ENCODE data around the gene RAB31.

Gene RAB31

DNA sequence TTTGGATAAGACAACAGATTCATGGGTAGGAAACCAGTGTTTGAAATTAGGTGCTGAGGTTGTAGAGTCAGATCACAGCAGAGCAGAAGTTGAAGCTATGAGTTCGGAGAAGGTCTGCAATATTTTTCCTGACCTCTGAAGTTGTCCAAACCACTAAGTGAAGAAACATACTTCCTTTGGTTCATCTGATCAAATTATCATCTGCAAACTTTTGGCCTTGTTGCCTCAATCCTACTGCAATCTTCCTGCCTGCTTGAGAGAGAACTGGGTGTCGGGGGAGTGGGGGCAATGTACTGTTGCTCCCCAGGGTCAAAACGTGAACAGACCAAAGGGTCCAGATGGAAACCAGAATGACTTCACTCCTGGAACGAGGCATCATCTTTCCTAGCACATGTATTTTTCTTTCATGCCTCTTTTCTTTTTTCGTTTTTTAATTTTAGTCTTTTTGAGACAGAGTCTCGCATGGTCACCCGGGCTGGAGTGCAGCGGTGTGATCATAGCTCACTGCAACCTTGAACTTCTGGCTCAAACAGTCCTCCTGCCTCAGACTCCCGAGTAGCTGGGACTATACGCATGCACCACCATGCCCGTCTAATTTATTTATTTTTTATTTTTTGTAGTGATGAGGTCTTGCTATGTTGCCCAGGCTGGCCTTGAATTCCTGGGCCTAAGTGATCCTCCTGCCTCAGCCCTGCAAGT, 42.7 kb downstream of the RAB31 start:
- no peaks in the 10 kb centered on the region for H3K36me3 ChIP-seq (replicated peaks)
- no peak overlapping the region for H3K27ac ChIP-seq
- H3K27me3 ChIP-seq (replicated peaks), result no peaks in the 10 kb centered on the region
- DNase-seq, result no peak
- no peak overlapping the region for H3K4me3 ChIP-seq (ENCODE audit: low read depth, low read length)
- in situ Hi-C loops (cut with HindIII; ENCODE audit: low pct_ligation_motif_present, low sequenced_read_pairs), result no loop called here
- no peak for TF ChIP-seq CTCF (IDR thresholded peaks at IDR 0.05; ENCODE audit: low read depth, low read length, missing control alignments)

DNA sequence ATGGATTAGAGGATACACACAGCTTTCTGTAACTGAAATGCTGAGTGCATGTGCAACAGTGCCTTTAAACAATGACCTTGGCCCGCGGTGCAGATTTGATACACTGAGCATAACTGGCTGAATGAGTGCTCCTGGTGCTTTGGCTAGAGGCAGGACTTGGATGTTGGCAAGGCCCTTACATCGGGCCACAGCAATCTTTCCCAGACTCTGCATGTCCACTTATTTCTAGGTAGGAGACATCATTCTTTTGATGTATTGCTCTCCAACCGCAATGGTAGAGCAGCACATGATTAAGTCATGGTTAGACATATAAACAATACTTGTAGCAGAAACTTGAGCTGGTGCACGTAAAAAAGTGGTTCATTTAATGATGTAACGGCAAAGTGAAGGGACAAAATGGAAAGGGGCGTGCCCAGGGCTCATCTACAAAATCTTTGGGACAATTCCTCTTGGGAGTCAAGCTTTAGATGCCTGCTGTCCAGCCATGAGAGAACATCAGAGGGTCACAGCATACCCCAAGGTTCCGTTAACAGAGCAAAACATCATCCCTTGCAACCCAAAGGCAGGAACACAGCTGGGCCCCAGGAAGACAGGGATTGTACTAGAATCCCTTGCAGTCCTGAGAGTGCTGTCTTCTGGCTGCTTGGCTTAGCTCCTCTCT, 43.4 kb downstream of the RAB31 start:
- H3K36me3 ChIP-seq (replicated peaks), result no peaks in the 10 kb centered on the region
- in situ Hi-C loops (cut with HindIII; ENCODE audit: low pct_ligation_motif_present, low sequenced_read_pairs), result no loop called here
- H3K4me3 ChIP-seq (ENCODE audit: low read depth, low read length), result no peak overlapping the region
- no peaks in the 10 kb centered on the region for H3K27me3 ChIP-seq (replicated peaks)
- no peak for DNase-seq
- no peak for TF ChIP-seq CTCF (IDR thresholded peaks at IDR 0.05; ENCODE audit: low read depth, low read length, missing control alignments)
- H3K27ac ChIP-seq, result peak overlapping the region; percentile 88

GRCh38 chr18:9753846-9754245, 45.7 kb downstream of the RAB31 start:
- H3K4me3 ChIP-seq (ENCODE audit: low read depth, low read length), result no peak overlapping the region
- peak overlapping the region; percentile 88 for H3K27ac ChIP-seq
- DNase-seq, result peak; percentile 87
- no peak for TF ChIP-seq CTCF (IDR thresholded peaks at IDR 0.05; ENCODE audit: low read depth, low read length, missing control alignments)
- H3K36me3 ChIP-seq (replicated peaks), result peaks cover 2% of the 10 kb centered on the region
- H3K27me3 ChIP-seq (replicated peaks), result no peaks in the 10 kb centered on the region
- in situ Hi-C loops (cut with HindIII; ENCODE audit: low pct_ligation_motif_present, low sequenced_read_pairs), result no loop called here

GRCh38 chr18:9755110-9755509, 47.0 kb downstream of the RAB31 start:
- Histone ChIP-seq H3K36me3 (replicated peaks) (peaks cover 2% of the 10 kb centered on the region), H3K27me3 (replicated peaks) (no peaks in the 10 kb centered on the region), H3K27ac (peak overlapping the region; percentile 54), H3K4me3 (ENCODE audit: low read depth, low read length) (no peak overlapping the region)
- no peak for TF ChIP-seq CTCF (IDR thresholded peaks at IDR 0.05; ENCODE audit: low read depth, low read length, missing control alignments)
- in situ Hi-C loops (cut with HindIII; ENCODE audit: low pct_ligation_motif_present, low sequenced_read_pairs), result no loop called here
- DNase-seq, result no peak

DNA sequence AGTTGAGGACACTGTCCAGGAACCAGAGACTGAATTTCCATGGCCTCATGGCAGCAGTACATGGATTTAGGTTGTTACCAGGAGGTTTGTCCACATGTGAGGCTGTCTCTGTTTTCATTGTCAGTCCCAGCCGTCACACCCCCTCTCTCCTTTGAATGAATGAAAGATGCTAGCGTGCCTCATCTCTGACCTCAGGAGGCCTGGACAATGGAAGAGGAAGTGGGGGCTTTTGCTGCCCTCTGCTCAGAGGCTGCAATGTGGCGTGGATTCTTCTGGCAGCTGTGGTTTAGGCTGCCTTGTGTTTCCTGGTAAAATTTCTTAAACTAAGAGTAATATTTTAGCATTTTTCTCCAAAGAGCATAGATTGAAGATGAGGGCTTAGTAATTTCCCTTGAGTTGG, 47.5 kb downstream of the RAB31 start:
- in situ Hi-C loops (cut with HindIII; ENCODE audit: low pct_ligation_motif_present, low sequenced_read_pairs), result no loop called here
- Histone ChIP-seq H3K27me3 (replicated peaks) (no peaks in the 10 kb centered on the region), H3K27ac (peak overlapping the region; percentile 54), H3K36me3 (replicated peaks) (peaks cover 2% of the 10 kb centered on the region), H3K4me3 (ENCODE audit: low read depth, low read length) (no peak overlapping the region)
- DNase-seq, result peak; percentile 56
- TF ChIP-seq CTCF (IDR thresholded peaks at IDR 0.05; ENCODE audit: low read depth, low read length, missing control alignments), result no peak
